Measurements from ENCODE around the gene MUC15.

MUC15 gene

GRCh38 chr11:26569646-26570045 is 2.4 kb downstream of the MUC15 start:
- Histone ChIP-seq H3K9me3 (ENCODE audit: insufficient read depth, low read depth, low read length) (no peaks in the 10 kb centered on the region), H2AFZ (ENCODE audit: low read length) (no peak overlapping the region)
- TF ChIP-seq EZH2phosphoT487 (IDR thresholded peaks at IDR 0.05; ENCODE audit: borderline replicate concordance), result no peak
- TF ChIP-seq, protein P1, sequence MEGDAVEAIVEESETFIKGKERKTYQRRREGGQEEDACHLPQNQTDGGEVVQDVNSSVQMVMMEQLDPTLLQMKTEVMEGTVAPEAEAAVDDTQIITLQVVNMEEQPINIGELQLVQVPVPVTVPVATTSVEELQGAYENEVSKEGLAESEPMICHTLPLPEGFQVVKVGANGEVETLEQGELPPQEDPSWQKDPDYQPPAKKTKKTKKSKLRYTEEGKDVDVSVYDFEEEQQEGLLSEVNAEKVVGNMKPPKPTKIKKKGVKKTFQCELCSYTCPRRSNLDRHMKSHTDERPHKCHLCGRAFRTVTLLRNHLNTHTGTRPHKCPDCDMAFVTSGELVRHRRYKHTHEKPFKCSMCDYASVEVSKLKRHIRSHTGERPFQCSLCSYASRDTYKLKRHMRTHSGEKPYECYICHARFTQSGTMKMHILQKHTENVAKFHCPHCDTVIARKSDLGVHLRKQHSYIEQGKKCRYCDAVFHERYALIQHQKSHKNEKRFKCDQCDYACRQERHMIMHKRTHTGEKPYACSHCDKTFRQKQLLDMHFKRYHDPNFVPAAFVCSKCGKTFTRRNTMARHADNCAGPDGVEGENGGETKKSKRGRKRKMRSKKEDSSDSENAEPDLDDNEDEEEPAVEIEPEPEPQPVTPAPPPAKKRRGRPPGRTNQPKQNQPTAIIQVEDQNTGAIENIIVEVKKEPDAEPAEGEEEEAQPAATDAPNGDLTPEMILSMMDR (conservative IDR thresholded peaks at IDR 0.05; ENCODE audit: low read length), result no peak

GRCh38 chr11:26558190-26558589 is 13.9 kb downstream of the MUC15 start:
- TF ChIP-seq, protein P1 (conservative IDR thresholded peaks at IDR 0.05; ENCODE audit: low read length), result no peak
- no peak for TF ChIP-seq EZH2phosphoT487 (IDR thresholded peaks at IDR 0.05; ENCODE audit: borderline replicate concordance)
- no peak overlapping the region for H3K4me2 ChIP-seq (ENCODE audit: low read depth, low read length, poor library complexity, severe bottlenecking)

More at GRCh38 chr11:26569646-26570045, 2.4 kb downstream of the MUC15 start:
- no peak overlapping the region for H3K9ac ChIP-seq (ENCODE audit: low read depth, low read length, poor library complexity, severe bottlenecking)
- no peaks in the 10 kb centered on the region for H3K27me3 ChIP-seq (ENCODE audit: insufficient read depth, low read length, poor library complexity, severe bottlenecking)
- H3K4me2 ChIP-seq (ENCODE audit: low read depth, low read length, poor library complexity, severe bottlenecking), result no peak overlapping the region
- H3K4me1 ChIP-seq (ENCODE audit: insufficient read depth, low read length, poor library complexity, severe bottlenecking), result no peaks in the 10 kb centered on the region
- H3F3A ChIP-seq (ENCODE audit: low read depth), result no peaks in the 10 kb centered on the region
- no peak overlapping the region for H3K4me3 ChIP-seq (ENCODE audit: low read length, poor library complexity, severe bottlenecking)
- H3K36me3 ChIP-seq (ENCODE audit: insufficient read depth, low read length), result no peaks in the 10 kb centered on the region
- H3K9me2 ChIP-seq (replicated peaks; ENCODE audit: low read depth, low read length), result no peaks in the 10 kb centered on the region
- H4K20me1 ChIP-seq (ENCODE audit: insufficient read depth, low read length, poor library complexity, severe bottlenecking), result no peaks in the 10 kb centered on the region
- no peaks in the 10 kb centered on the region for H3K79me2 ChIP-seq (ENCODE audit: insufficient read depth, low read length)

DNA sequence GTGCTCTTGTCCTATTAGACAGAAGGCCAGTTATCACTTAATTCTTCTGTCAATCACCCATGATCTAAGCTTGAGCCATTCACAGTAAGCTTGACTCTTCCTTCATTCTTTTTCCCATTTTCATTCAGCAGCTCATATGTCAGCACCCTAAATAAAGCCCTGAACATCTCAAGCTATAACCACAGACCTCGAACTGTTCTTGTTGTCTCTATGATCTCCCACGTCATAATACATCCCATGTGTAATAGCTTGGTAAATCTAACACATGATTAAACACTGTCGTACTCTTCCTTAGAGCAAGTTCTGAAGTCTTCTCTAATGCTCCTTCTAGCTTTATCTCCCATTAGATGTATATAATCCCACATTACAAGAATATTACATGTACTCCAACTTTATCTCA is 14.4 kb downstream of the MUC15 start:
- Histone ChIP-seq H3K4me2 (ENCODE audit: low read depth, low read length, poor library complexity, severe bottlenecking) (no peak overlapping the region), H3K9ac (ENCODE audit: low read depth, low read length, poor library complexity, severe bottlenecking) (no peak overlapping the region)
- TF ChIP-seq, protein P1 (conservative IDR thresholded peaks at IDR 0.05; ENCODE audit: low read length), result no peak
- no peak for TF ChIP-seq EZH2phosphoT487 (IDR thresholded peaks at IDR 0.05; ENCODE audit: borderline replicate concordance)

More at GRCh38 chr11:26558190-26558589, 13.9 kb downstream of the MUC15 start:
- Histone ChIP-seq H3K27me3 (ENCODE audit: insufficient read depth, low read length, poor library complexity, severe bottlenecking) (no peaks in the 10 kb centered on the region), H3K9me3 (ENCODE audit: insufficient read depth, low read depth, low read length) (no peaks in the 10 kb centered on the region), H3K9me2 (replicated peaks; ENCODE audit: low read depth, low read length) (no peaks in the 10 kb centered on the region), H3K36me3 (ENCODE audit: insufficient read depth, low read length) (no peaks in the 10 kb centered on the region), H3F3A (ENCODE audit: low read depth) (no peaks in the 10 kb centered on the region), H3K4me1 (ENCODE audit: insufficient read depth, low read length, poor library complexity, severe bottlenecking) (no peaks in the 10 kb centered on the region), H2AFZ (ENCODE audit: low read length) (no peak overlapping the region), H4K20me1 (ENCODE audit: insufficient read depth, low read length, poor library complexity, severe bottlenecking) (no peaks in the 10 kb centered on the region), H3K79me2 (ENCODE audit: insufficient read depth, low read length) (no peaks in the 10 kb centered on the region), H3K4me3 (ENCODE audit: low read length, poor library complexity, severe bottlenecking) (no peak overlapping the region), H3K9ac (ENCODE audit: low read depth, low read length, poor library complexity, severe bottlenecking) (no peak overlapping the region)

More for the DNA sequence above, 14.4 kb downstream of the MUC15 start:
- Histone ChIP-seq H3K9me3 (ENCODE audit: insufficient read depth, low read depth, low read length) (no peaks in the 10 kb centered on the region), H3K36me3 (ENCODE audit: insufficient read depth, low read length) (no peaks in the 10 kb centered on the region), H3F3A (ENCODE audit: low read depth) (no peaks in the 10 kb centered on the region), H3K79me2 (ENCODE audit: insufficient read depth, low read length) (no peaks in the 10 kb centered on the region), H3K9me2 (replicated peaks; ENCODE audit: low read depth, low read length) (no peaks in the 10 kb centered on the region), H2AFZ (ENCODE audit: low read length) (no peak overlapping the region), H4K20me1 (ENCODE audit: insufficient read depth, low read length, poor library complexity, severe bottlenecking) (no peaks in the 10 kb centered on the region), H3K4me1 (ENCODE audit: insufficient read depth, low read length, poor library complexity, severe bottlenecking) (no peaks in the 10 kb centered on the region), H3K4me3 (ENCODE audit: low read length, poor library complexity, severe bottlenecking) (no peak overlapping the region), H3K27me3 (ENCODE audit: insufficient read depth, low read length, poor library complexity, severe bottlenecking) (no peaks in the 10 kb centered on the region)

Data from Loucy (cell line).